ENCODE measurements around the gene NOS1AP.

Gene NOS1AP

GRCh38 chr1:162159515-162159914, 90.0 kb downstream of the NOS1AP start:
- TF ChIP-seq CTCF (IDR thresholded peaks at IDR 0.05; ENCODE audit: control extremely low read depth, extremely low read depth, low read depth, missing control alignments), result no peak
- ChIA-PET POLR2A (no interaction called here), CTCF (no interaction called here)
- DNase-seq (ENCODE audit: extremely low spot score), result no peak

GRCh38 chr1:162161916-162162550, 92.5 kb downstream of the NOS1AP start:
- TF ChIP-seq CTCF (IDR thresholded peaks at IDR 0.05; ENCODE audit: control extremely low read depth, extremely low read depth, low read depth, missing control alignments), result no peak
- ChIA-PET CTCF (no interaction called here), POLR2A (no interaction called here)
- no peak for DNase-seq (ENCODE audit: extremely low spot score)

DNA sequence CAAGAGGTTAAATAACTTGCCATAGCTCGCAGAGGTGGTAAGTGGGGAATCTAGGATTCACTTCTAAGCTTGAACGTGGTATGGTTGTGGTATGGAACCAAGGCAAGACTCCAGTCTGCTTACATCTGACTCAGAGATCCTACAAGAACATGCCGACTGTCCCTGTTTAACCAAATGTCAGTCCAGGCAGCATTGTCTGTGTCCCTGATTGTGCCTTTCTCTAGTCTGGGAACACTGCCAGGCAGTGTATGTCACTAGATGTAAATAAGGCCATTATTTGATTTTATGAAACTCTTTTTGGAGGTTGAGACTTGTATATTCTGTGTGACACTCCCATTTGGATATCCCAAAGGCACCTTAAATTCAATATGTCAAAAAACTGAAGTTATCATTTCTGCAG, 96.0 kb downstream of the NOS1AP start:
- POLR2A ChIA-PET, result no interaction called here
- TF ChIP-seq CTCF (IDR thresholded peaks at IDR 0.05; ENCODE audit: control extremely low read depth, extremely low read depth, low read depth, missing control alignments), result no peak
- DNase-seq (ENCODE audit: extremely low spot score), result no peak
- CTCF ChIA-PET, result interaction anchor here (1.0 to 1.9 kb wide), 3 partner anchors 9 to 29 kb away, joined by 3 to 7 read pairs (median 3); no protein-coding TSS in a partner anchor

DNA sequence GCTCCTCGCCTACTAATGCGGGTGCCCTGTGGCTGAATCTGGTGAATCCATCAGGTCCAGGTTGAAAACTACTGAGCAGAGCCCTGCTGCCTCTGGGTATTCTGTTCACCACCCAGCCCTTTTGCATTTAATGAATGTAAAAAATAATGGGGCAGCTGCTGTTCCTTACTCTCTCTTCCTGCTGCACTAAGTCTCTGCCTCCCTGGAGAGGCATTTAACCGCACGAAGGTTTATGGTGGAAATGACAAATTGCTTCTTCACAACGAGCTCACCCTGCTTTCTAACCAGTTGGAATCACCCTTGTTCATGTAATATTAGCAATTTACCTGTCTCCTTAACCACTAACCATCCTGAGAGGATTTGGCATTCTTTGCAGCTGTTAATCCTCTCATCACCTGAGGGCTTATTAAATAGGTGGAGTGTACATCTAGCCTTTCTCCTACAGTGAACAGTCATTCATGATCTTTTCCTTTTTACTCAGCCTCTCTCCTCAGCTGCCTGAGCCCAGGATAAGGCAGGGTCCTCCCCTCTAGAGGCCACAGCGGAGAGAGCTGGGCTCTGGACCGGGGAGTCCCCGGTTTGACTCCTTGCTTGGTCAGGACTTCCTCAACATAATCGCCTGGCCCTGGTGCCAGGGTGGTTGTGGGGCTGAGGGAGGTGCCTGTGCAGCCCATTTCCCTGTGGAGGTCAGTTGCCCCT, 97.6 kb downstream of the NOS1AP start:
- ChIA-PET CTCF (interaction anchor here (0.7 to 1.9 kb wide), 2 partner anchors 12 to 24 kb away, joined by 3 to 7 read pairs; no protein-coding TSS in a partner anchor), POLR2A (no interaction called here)
- no peak for TF ChIP-seq CTCF (IDR thresholded peaks at IDR 0.05; ENCODE audit: control extremely low read depth, extremely low read depth, low read depth, missing control alignments)
- DNase-seq (ENCODE audit: extremely low spot score), result no peak

GRCh38 chr1:162168261-162168660, 98.8 kb downstream of the NOS1AP start:
- CTCF ChIA-PET, result interaction anchor here (1.3 kb wide), 1 partner anchor 13 kb away, joined by 3 read pairs; no protein-coding TSS in a partner anchor
- POLR2A ChIA-PET, result no interaction called here
- DNase-seq (ENCODE audit: extremely low spot score), result no peak
- no peak for TF ChIP-seq CTCF (IDR thresholded peaks at IDR 0.05; ENCODE audit: control extremely low read depth, extremely low read depth, low read depth, missing control alignments)

DNA sequence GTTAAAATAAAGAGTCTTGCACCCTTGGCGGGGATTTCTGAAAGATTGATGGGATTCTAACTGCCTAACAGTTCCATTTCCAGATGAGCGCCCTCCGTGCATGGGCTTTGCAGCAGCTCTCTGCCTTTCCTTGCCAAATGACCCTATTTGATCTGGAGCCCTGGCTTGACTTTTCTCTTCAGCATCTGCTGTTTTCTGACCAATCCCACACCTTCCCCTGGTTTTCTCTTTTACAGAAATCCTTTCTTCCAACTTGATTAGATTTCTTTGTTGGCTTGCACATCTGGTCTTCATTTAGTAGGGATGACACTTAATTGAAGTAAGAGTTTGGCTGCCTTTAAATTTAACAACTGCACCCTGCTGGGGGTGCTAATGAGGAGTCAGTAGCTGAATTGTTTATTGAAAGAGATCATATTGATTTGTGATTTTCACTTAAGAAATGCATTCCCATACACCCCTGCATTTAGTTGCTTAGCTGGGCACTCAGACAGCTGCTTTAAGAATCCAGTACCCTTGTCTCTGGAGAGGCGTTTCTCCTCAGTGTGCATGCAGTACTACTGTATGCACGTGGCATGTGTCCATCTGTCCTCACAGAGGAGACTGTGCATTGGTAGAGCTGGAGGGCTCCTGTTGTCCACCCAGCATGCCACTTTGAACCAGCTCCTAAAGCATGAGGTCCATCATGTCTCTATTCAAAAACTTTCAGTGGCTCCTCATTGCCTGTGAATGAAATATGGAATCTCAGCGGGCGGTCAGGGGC, 99.7 kb downstream of the NOS1AP start:
- POLR2A ChIA-PET, result no interaction called here
- CTCF ChIA-PET, result interaction anchor here (1.3 to 1.4 kb wide), 2 partner anchors 12 to 315 kb away, joined by 3 read pairs; no protein-coding TSS in a partner anchor
- TF ChIP-seq CTCF (IDR thresholded peaks at IDR 0.05; ENCODE audit: control extremely low read depth, extremely low read depth, low read depth, missing control alignments), result no peak
- DNase-seq (ENCODE audit: extremely low spot score), result no peak
